HL-60 (cell line): Measurements from ENCODE around the gene PTPRQ.

ENCODE experiments used
- CTCF ChIP-seq: IDR thresholded peaks from one replicate; pipeline ENCODE4 v1.5.1; 2011; ENCODE audit warnings: low read length, control low read depth, inconsistent platforms; ENCODE audit not compliant: insufficient read depth
- POLR2AphosphoS5 ChIP-seq: IDR thresholded peaks from 2 replicates; pipeline ENCODE4 v1.6.1; 2012; ENCODE audit warnings: low read depth
- REST ChIP-seq: IDR thresholded peaks from 2 replicates; pipeline ENCODE4 v1.6.1; 2012; ENCODE audit warnings: low read depth; ENCODE audit not compliant: insufficient replicate concordance
- SPI1 ChIP-seq: IDR thresholded peaks from 2 replicates; pipeline ENCODE4 v1.6.1; 2012; ENCODE audit warnings: low read depth, mild to moderate bottlenecking, borderline replicate concordance

GRCh38 chr12:80509781-80510556, 65.9 kb downstream of the PTPRQ start:
- no peak for TF ChIP-seq CTCF
- TF ChIP-seq SPI1 = no peak
- TF ChIP-seq POLR2AphosphoS5 = no peak
- TF ChIP-seq REST = no peak
